CD14-positive monocyte (primary cell): ENCODE results near the gene SERPINA12. TPM values are rescaled to one million over a fixed set of nuclear protein-coding genes. Genes with fewer than 3 reads are reported as not detected.
A peak's percentile ranks its signal among the peaks of the same experiment; 100 is the strongest.

Experiments used
- DNase-seq, 3 donors: peaks; one replicate each; pipeline ENCODE4 v3.0.0-alpha.2; 2011 to 2022
- H2AFZ ChIP-seq: 2 replicates; pipeline ENCODE4 v1.6.0; 2012; ENCODE audit warnings: mild to moderate bottlenecking, low read depth, low read length, inconsistent platforms; ENCODE audit not compliant: insufficient read depth, poor library complexity, severe bottlenecking
- H3K27ac ChIP-seq, 2 donors: 1 replicate in 1 of 2; 2 replicates in 1 of 2; pipeline ENCODE4 v1.5.1; 2012 to 2013; ENCODE audit warnings: low read length in 2 of 2, control low read depth in 1 of 2, inconsistent platforms in 1 of 2, low read depth in 1 of 2, mild to moderate bottlenecking in 1 of 2
- H3K27me3 ChIP-seq, 2 donors: one replicate each; pipeline versions ENCODE4 v1.6.0 to v1.6.1; 2011 to 2013; ENCODE audit warnings: low read length in 2 of 2; ENCODE audit not compliant: control insufficient read depth in 2 of 2, insufficient read depth in 2 of 2
- H3K36me3 ChIP-seq, 2 donors: replicated peaks in 1 of 2; 1 replicate in 1 of 2; 2 replicates in 1 of 2; pipeline versions ENCODE4 v1.5.1 to v1.6.1; 2012 to 2013; ENCODE audit warnings: low read length in 2 of 2, control low read depth in 1 of 2, inconsistent platforms in 1 of 2, mild to moderate bottlenecking in 1 of 2; ENCODE audit not compliant: insufficient read depth in 2 of 2, control insufficient read depth in 1 of 2
- H3K4me1 ChIP-seq, 2 donors: 1 replicate in 1 of 2; 2 replicates in 1 of 2; pipeline versions ENCODE4 v1.5.1 to v1.6.1; 2012 to 2013; ENCODE audit warnings: low read length in 2 of 2, control low read depth in 1 of 2, inconsistent platforms in 1 of 2, mild to moderate bottlenecking in 1 of 2, moderate library complexity in 1 of 2; ENCODE audit not compliant: insufficient read depth in 2 of 2, control insufficient read depth in 1 of 2
- H3K4me2 ChIP-seq: replicated peaks from 2 replicates; pipeline ENCODE3; 2012; ENCODE audit warnings: low read length, moderate library complexity, mild to moderate bottlenecking; ENCODE audit not compliant: poor library complexity, severe bottlenecking; ENCODE audit errors: extremely low read depth
- H3K4me3 ChIP-seq, 3 experiments: fragments of 200-600 bp in 1 of 3; sonication (generic) in 1 of 3; replicated peaks in 1 of 3; 1 replicate in 2 of 3; 2 replicates in 1 of 3; pipeline ENCODE4 v1.5.1; 2011 to 2013; ENCODE audit warnings: low read length in 3 of 3, mild to moderate bottlenecking in 3 of 3, control low read depth in 2 of 3, low read depth in 2 of 3, inconsistent platforms in 1 of 3, moderate library complexity in 1 of 3
- H3K79me2 ChIP-seq: 2 replicates; pipeline ENCODE4 v1.6.0; 2012; ENCODE audit warnings: mild to moderate bottlenecking, control low read depth, inconsistent platforms, low read length, moderate library complexity; ENCODE audit not compliant: insufficient read depth
- H3K9ac ChIP-seq: 2 replicates; pipeline ENCODE4 v1.6.0; 2017; ENCODE audit warnings: low read length, mild to moderate bottlenecking; ENCODE audit not compliant: insufficient read depth, poor library complexity, severe bottlenecking
- H3K9me3 ChIP-seq, 2 donors: replicated peaks in 1 of 2; 1 replicate in 1 of 2; 2 replicates in 1 of 2; pipeline versions ENCODE4 v1.5.1 to v1.6.1; 2012 to 2013; ENCODE audit warnings: low read length in 2 of 2, control low read depth in 1 of 2; ENCODE audit not compliant: control insufficient read depth in 1 of 2, insufficient read depth in 1 of 2
- H4K20me1 ChIP-seq: 2 replicates; pipeline ENCODE4 v1.6.0; 2012; ENCODE audit warnings: mild to moderate bottlenecking, low read length, control low read depth, moderate library complexity; ENCODE audit not compliant: insufficient read depth
- H3K27ac Mint-ChIP-seq, 7 donors: one replicate each; pipeline ENCODE4 v1.8.0; 2020; ENCODE audit warnings: mild to moderate bottlenecking in 7 of 7, mixed read lengths in 7 of 7, moderate library complexity in 6 of 7, inconsistent platforms in 2 of 7
- H3K27me3 Mint-ChIP-seq, 3 donors: one replicate each; pipeline ENCODE4 v1.8.0; 2021 to 2022; ENCODE audit warnings: low read depth in 3 of 3, mild to moderate bottlenecking in 3 of 3, mixed read lengths in 3 of 3, moderate library complexity in 3 of 3, inconsistent platforms in 1 of 3
- H3K36me3 Mint-ChIP-seq, 2 donors: one replicate each; pipeline ENCODE4 v1.8.0; 2020; ENCODE audit warnings: mixed read lengths in 2 of 2, inconsistent platforms in 1 of 2, mild to moderate bottlenecking in 1 of 2
- H3K4me1 Mint-ChIP-seq: one replicate; pipeline ENCODE4 v1.8.0; 2020; ENCODE audit warnings: mild to moderate bottlenecking, mixed read lengths
- H3K4me3 Mint-ChIP-seq, 2 donors: one replicate each; pipeline ENCODE4 v1.8.0; 2020; ENCODE audit warnings: mild to moderate bottlenecking in 2 of 2, mixed read lengths in 2 of 2, moderate library complexity in 1 of 2
- H3K9me3 Mint-ChIP-seq, 7 donors: one replicate each; pipeline ENCODE4 v1.8.0; 2020 to 2022; ENCODE audit warnings: mixed read lengths in 7 of 7, mild to moderate bottlenecking in 6 of 7, moderate library complexity in 6 of 7, inconsistent platforms in 2 of 7
- CTCF ChIP-seq: fragments of 200-600 bp; IDR thresholded peaks from one replicate; pipeline ENCODE4 v1.8.0; 2022; ENCODE audit warnings: antibody characterized with exemption, mild to moderate bottlenecking
- WGBS: methylation state at CpG from one replicate; pipeline ENCODE4 v1.1.5; 2013; ENCODE audit warnings: missing lambda C conversion rate; ENCODE audit not compliant: insufficient coverage; 5-methylcytosine and 5-hydroxymethylcytosine counted together
- intact Hi-C, 2 donors: fragments of 100-400 bp; cut with micrococcal nuclease; formaldehyde crosslinking; loops; one replicate each; pipeline versions ENCODE4 v1.15.0 to v1.15.1; 2023
- polyA plus RNA-seq, 3 donors: library from polyadenylated mRNA; depleted of rRNA in 1 of 3; unstranded in 2 of 3; stranded (reverse) in 1 of 3; fragments of 300-500 nt in 2 of 3; fragments of >200 nt in 1 of 3; fragmentation: Illumina TruSeq in 2 of 3; gene quantifications; 1 replicate in 2 of 3; 2 replicates in 1 of 3; pipeline ENCODE4 v1.2.3, GENCODE V29; 2012 to 2021

The SERPINA12 gene
- polyA plus RNA-seq, 3 donors, result not detected

- no peaks in the 10 kb centered on the region for H3K36me3 Mint-ChIP-seq
- Histone ChIP-seq H3K36me3 (no peaks in the 10 kb centered on the region), H3K27ac (no peak overlapping the region), H3K4me1 (no peaks in the 10 kb centered on the region), H3K27me3 (peaks cover 0 to 6% of the 10 kb centered on the region in 2 donors), H3K9ac (no peak overlapping the region), H3K9me3 (no peaks in the 10 kb centered on the region), H2AFZ (peak overlapping the region; percentile 36), H3K4me3 (no peak overlapping the region), H4K20me1 (no peaks in the 10 kb centered on the region), H3K79me2 (no peaks in the 10 kb centered on the region), H3K4me2 (no peak overlapping the region)
- WGBS, result 20% methylated on average over 20 of the region's 26 CpGs
- peak overlapping the region in 1 of 7 donors; percentile 32 for H3K27ac Mint-ChIP-seq
- intact Hi-C loops, result loop anchor here (2.0 to 5.0 kb wide), 2 partner anchors 129 to 131 kb away; no protein-coding TSS in a partner anchor
- H3K9me3 Mint-ChIP-seq, result peaks cover 0 to 2% (median 0%) of the 10 kb centered on the region in 7 donors
- H3K4me3 Mint-ChIP-seq, result no peak overlapping the region
- H3K4me1 Mint-ChIP-seq, result peaks cover 3% of the 10 kb centered on the region
- TF ChIP-seq CTCF, result peak; percentile 99
- DNase-seq, result peak; percentile 24 to 57 (median 34)
- H3K27me3 Mint-ChIP-seq, result peaks cover 8 to 16% (median 11%) of the 10 kb centered on the region in 3 donors
These were observed 23.1 kb downstream of the SERPINA12 start for GRCh38 chr14:94485944-94486841.

- Histone ChIP-seq H3K4me2 (no peak overlapping the region), H3K4me1 (no peaks in the 10 kb centered on the region), H4K20me1 (no peaks in the 10 kb centered on the region), H3K9me3 (no peaks in the 10 kb centered on the region), H3K36me3 (no peaks in the 10 kb centered on the region), H3K79me2 (no peaks in the 10 kb centered on the region), H3K4me3 (no peak overlapping the region), H2AFZ (no peak overlapping the region), H3K27ac (no peak overlapping the region), H3K27me3 (peaks cover 0 to 6% of the 10 kb centered on the region in 2 donors), H3K9ac (no peak overlapping the region)
- H3K4me3 Mint-ChIP-seq, result peak overlapping the region in 1 of 2 donors; percentile 31
- intact Hi-C loops, result no loop called here
- no peak for DNase-seq
- H3K27ac Mint-ChIP-seq, result no peak overlapping the region
- H3K36me3 Mint-ChIP-seq, result no peaks in the 10 kb centered on the region
- no peak for TF ChIP-seq CTCF
- 86% methylated on average over 2 of the region's 5 CpGs for WGBS
- H3K4me1 Mint-ChIP-seq, result peaks cover 3% of the 10 kb centered on the region
- H3K9me3 Mint-ChIP-seq, result peaks cover 0 to 2% (median 0%) of the 10 kb centered on the region in 7 donors
- peaks cover 8 to 16% (median 11%) of the 10 kb centered on the region in 3 donors for H3K27me3 Mint-ChIP-seq
These were observed 24.8 kb downstream of the SERPINA12 start for GRCh38 chr14:94484481-94484880.
